Upper lobe of left lung (tissue), 6 donors: ENCODE results near the gene MORN1. TPM values are rescaled to one million over a fixed set of nuclear protein-coding genes. Genes with fewer than 3 reads are reported as not detected.

Experiments
- ATAC-seq, 2 donors: fragments of 200-7000 bp; cut with Tn5 transposase; one replicate each; pipeline ENCODE4 v1.9.1; 2022; ENCODE audit warnings: mild to moderate bottlenecking in 2 of 2, moderate library complexity in 2 of 2; ENCODE audit not compliant: low FRiP score in 2 of 2
- DNase-seq, 2 donors: peaks; one replicate each; pipeline ENCODE4 v3.0.0-alpha.2; 2019 to 2020
- H3K27ac ChIP-seq, 4 donors: fragments of 200-600 bp; sonication (generic); one replicate each; pipeline ENCODE4 v1.5.1; 2016 to 2019
- H3K27me3 ChIP-seq, 4 donors: fragments of 200-600 bp; sonication (generic); one replicate each; pipeline ENCODE4 v1.5.1; 2017 to 2019
- H3K36me3 ChIP-seq, 4 donors: fragments of 200-600 bp; sonication (generic); one replicate each; pipeline ENCODE4 v1.5.1; 2016 to 2019
- H3K4me1 ChIP-seq, 4 donors: fragments of 200-600 bp; sonication (generic); one replicate each; pipeline ENCODE4 v1.5.1; 2018 to 2019
- H3K4me3 ChIP-seq, 4 donors: fragments of 200-600 bp; sonication (generic); one replicate each; pipeline ENCODE4 v1.5.1; 2017 to 2019; ENCODE audit warnings: mild to moderate bottlenecking in 2 of 4, moderate library complexity in 1 of 4
- H3K9me3 ChIP-seq, 4 donors: fragments of 200-600 bp; sonication (generic); one replicate each; pipeline ENCODE4 v1.5.1; 2018 to 2019
- CTCF ChIP-seq, 6 experiments: fragments of 450-650 bp in 4 of 6; fragments of 200-600 bp in 2 of 6; sonication (generic) in 2 of 6; IDR thresholded peaks; one replicate each; pipeline ENCODE4 v1.5.1; 2016 to 2019; ENCODE audit warnings: antibody characterized with exemption in 6 of 6
- EP300 ChIP-seq, 4 donors: sonication (generic); formaldehyde crosslinking; IDR thresholded peaks; one replicate each; pipeline ENCODE4 v1.5.1; 2017; ENCODE audit warnings: antibody characterized with exemption in 4 of 4, control low read depth in 2 of 4
- POLR2A ChIP-seq, 4 donors: fragments of 450-650 bp; IDR thresholded peaks; one replicate each; pipeline ENCODE4 v1.5.1; 2016 to 2017; ENCODE audit warnings: antibody characterized with exemption in 4 of 4, mild to moderate bottlenecking in 2 of 4
- POLR2AphosphoS5 ChIP-seq, 2 donors: sonication (generic); formaldehyde crosslinking; IDR thresholded peaks; one replicate each; pipeline ENCODE4 v1.5.1; 2017; ENCODE audit warnings: antibody characterized with exemption in 2 of 2
- WGBS, 2 donors: methylation state at CpG; one replicate each; pipeline ENCODE4 v1.1.5; 2017 to 2018; 5-methylcytosine and 5-hydroxymethylcytosine counted together
- total RNA-seq, 6 donors: library from RNA; depleted of rRNA in 4 of 6; stranded (reverse); fragments of >200 nt in 4 of 6; gene quantifications; one replicate each; pipeline versions ENCODE4 v1.1.0 to v1.2.1, GENCODE V29; 2016 to 2021
- donor health status: DM: no; HTN: no; CAD: no; lungs with moderate emphysema.
- donor health status: DM: no; HTN: yes; CAD: no; lungs with severe emphysema.

MORN1 gene
- total RNA-seq, 6 donors from 2014 or later: 8.5 to 23.4 (median 14.6) TPM

- DNase-seq (no peak), ATAC-seq (no peak)
- H3K4me3 ChIP-seq: no peak overlapping the region
- peaks cover 8 to 10% (median 10%) of the 10 kb centered on the region in 4 donors for H3K4me1 ChIP-seq
- no peaks in the 10 kb centered on the region for H3K27me3 ChIP-seq
- no peak for TF ChIP-seq POLR2A (IDR thresholded peaks at IDR 0.05)
- TF ChIP-seq CTCF (IDR thresholded peaks at IDR 0.05): no peak
- TF ChIP-seq EP300 (IDR thresholded peaks at IDR 0.05): no peak
- TF ChIP-seq POLR2AphosphoS5 (IDR thresholded peaks at IDR 0.05): no peak
- no peaks in the 10 kb centered on the region for H3K9me3 ChIP-seq
- peaks cover 16 to 67% (median 51%) of the 10 kb centered on the region in 4 donors for H3K36me3 ChIP-seq
- H3K27ac ChIP-seq: no peak overlapping the region
- WGBS, 2 donors: 86 to 90% methylated on average over 21 to 23 of the region's 25 CpGs
Observed at GRCh38 chr1:2407166-2407990, 16.0 kb upstream of the MORN1 start.

- 89 to 91% methylated on average over 7 to 21 of the region's 26 CpGs for whole genome bisulfite sequencing, 2 donors
- Histone ChIP-seq H3K9me3 (no peaks in the 10 kb centered on the region), H3K4me1 (peaks cover 3 to 4% (median 3%) of the 10 kb centered on the region in 4 donors), H3K36me3 (peaks cover 21 to 76% (median 58%) of the 10 kb centered on the region in 4 donors), H3K27ac (no peak overlapping the region), H3K27me3 (no peaks in the 10 kb centered on the region), H3K4me3 (no peak overlapping the region)
- TF ChIP-seq CTCF (IDR thresholded peaks at IDR 0.05): no peak
- TF ChIP-seq POLR2A (IDR thresholded peaks at IDR 0.05): no peak
- TF ChIP-seq EP300 (IDR thresholded peaks at IDR 0.05): no peak
- DNase-seq (no peak), ATAC-seq (no peak)
Observed at GRCh38 chr1:2406451-2407041, 15.2 kb upstream of the MORN1 start.

DNA sequence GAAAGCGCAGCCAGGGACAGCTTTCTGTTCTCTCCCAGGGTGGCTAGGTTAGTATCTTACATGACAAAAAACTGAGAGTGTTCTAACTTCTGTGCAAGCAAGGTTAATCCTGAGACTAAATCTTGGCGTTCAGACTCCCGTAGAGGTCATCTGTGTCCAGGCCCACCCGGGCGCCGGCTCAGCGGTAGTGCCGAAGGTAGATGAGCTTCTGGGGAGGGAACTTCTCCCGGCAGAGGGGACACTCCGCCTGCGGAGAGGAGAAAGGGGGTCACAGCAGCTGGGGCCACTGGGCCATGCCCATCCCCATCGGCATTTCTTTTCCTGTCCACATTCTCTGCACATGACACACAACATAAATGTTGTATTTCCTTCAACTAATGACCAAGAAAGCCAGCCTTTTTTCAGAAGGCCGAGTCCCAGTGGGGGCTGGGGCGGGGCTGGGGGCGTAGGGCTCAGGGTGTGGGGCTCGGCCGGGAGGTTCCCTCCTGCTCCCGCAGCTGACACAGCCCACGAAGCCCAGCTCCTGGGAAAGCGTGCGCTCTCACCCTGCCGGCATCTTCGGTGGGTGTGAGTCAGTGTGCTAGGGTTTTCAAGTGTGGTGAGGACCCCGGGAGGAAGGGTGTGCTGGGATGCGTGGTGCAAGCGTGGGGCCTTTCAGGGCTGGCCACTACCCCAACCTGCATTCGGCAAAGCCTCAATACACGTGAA is 14.4 kb upstream of the MORN1 start:
- H3K4me1 ChIP-seq: no peaks in the 10 kb centered on the region
- ATAC-seq (no peak), DNase-seq (no peak)
- WGBS, 2 donors: 86% methylated on average over 16 to 28 of the region's 28 CpGs
- no peak overlapping the region for H3K4me3 ChIP-seq
- no peaks in the 10 kb centered on the region for H3K9me3 ChIP-seq
- H3K36me3 ChIP-seq: peaks cover 24 to 81% (median 61%) of the 10 kb centered on the region in 4 donors
- no peak for TF ChIP-seq EP300 (IDR thresholded peaks at IDR 0.05)
- no peak for TF ChIP-seq POLR2AphosphoS5 (IDR thresholded peaks at IDR 0.05)
- TF ChIP-seq CTCF (IDR thresholded peaks at IDR 0.05): no peak
- no peak for TF ChIP-seq POLR2A (IDR thresholded peaks at IDR 0.05)
- no peak overlapping the region for H3K27ac ChIP-seq
- H3K27me3 ChIP-seq: no peaks in the 10 kb centered on the region

DNA sequence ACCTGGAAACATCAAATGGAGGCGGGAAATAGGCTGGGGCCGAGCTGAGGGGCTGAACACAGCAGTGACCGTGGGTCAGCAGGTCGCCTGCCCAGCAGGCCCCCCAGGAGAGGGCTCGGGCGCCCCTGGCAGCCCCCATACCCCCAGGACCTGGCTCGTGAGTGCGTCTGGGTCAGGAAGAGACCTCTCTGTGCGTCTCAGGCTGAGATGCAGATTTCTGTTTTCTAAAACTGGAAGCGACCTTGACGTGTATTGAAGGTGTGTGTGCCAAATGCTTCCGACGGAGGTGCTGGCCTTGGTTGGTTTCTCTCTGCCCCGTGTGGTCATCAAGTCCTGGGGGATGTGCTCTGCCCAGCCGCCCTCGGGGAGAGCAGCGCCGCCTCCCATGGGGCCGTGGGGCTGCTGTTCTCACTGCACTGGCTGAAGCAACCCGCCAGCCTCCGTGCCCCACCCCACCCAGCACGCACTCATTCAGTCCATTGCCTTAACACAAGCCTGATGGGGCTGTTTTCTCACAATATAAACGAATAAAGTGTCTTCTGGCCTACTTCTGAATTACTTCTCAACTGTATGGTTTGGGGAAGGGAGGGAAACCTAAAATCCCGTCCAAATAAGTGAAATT is 13.6 kb upstream of the MORN1 start:
- ATAC-seq: no peak

More for the DNA sequence above, 13.6 kb upstream of the MORN1 start:
- no peak for DNase-seq
- no peaks in the 10 kb centered on the region for H3K9me3 ChIP-seq
- no peak overlapping the region for H3K4me3 ChIP-seq
- H3K4me1 ChIP-seq: no peaks in the 10 kb centered on the region
- no peaks in the 10 kb centered on the region for H3K27me3 ChIP-seq
- TF ChIP-seq CTCF (IDR thresholded peaks at IDR 0.05): no peak
- no peak for TF ChIP-seq EP300 (IDR thresholded peaks at IDR 0.05)
- TF ChIP-seq POLR2AphosphoS5 (IDR thresholded peaks at IDR 0.05): no peak
- no peak for TF ChIP-seq POLR2A (IDR thresholded peaks at IDR 0.05)
- H3K36me3 ChIP-seq: peaks cover 28 to 89% (median 68%) of the 10 kb centered on the region in 4 donors
- no peak overlapping the region for H3K27ac ChIP-seq
- WGBS, 2 donors: 89 to 90% methylated on average over 18 to 24 of the region's 24 CpGs
